Measurements from ENCODE around the gene SYT2.
"Not testable (repeated sequence)": the region's sequence is repeated elsewhere in the genome, so short reads cannot be mapped to it uniquely, and the experiment has no call there.

The SYT2 gene

DNA sequence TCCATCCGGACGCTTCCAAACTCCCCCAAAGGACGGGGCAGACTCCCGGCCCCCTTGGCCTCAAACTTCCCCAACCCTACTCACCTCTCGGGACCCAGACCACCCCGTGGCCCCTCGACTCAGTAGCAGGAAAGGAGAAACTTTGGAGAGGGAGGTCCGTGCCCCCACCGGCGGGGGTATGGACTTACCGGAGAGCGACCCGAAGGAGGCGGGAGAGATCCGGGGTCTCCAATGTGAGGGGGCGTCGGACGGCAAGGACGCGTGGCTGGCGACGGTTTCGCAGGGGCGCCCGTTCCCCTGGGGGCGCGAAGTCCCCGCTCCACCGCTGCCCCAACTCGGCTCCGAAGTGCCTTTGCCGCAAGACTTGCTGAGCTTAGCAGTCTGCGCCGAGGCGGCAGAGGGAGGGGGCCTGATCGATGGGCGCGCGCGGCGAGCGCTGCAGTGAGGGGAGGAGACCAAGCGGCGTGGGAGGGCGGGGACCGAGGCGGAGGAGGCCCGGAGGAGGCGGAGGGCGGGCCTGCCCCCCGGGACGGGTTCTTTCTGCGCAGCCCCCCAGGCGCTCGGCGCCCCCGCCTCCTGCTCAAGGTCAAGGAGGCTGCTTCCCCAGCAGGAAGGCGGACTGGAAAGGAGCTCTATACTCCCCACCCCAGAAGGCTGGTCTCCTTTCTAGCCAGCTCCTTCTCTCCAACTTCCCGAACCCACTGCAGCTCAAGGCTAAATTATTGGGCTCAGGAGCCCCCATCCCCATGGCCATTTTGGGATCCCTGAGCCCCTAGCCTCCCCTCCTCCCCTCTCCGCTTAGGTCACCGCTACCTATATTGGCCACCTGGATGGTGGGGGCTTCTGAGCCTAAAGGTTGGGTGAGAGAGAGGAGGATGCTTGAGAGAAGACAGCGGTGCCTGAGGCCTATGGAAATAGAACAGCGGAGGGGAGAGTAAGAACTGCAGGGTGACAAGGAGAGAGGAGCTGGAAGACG lies at the start of gene SYT2:
Gene SYT2, minus strand, starts transcription at position 385 of the 976 bp plus-strand sequence. CDS start 104,682 bp downstream, outside the sequence.
- ATAC-seq (peak; percentile 45), DNase-seq (peak; percentile 22)
- Mint-ChIP-seq H3K9me3 (no peaks in the 10 kb centered on the region), H3K27ac (no peak within 1 kb of the TSS), H3K4me1 (peaks cover 3% of the 10 kb centered on the region), H3K36me3 (ENCODE audit: low read depth) (no peaks in the 10 kb centered on the region), H3K27me3 (peaks cover 65% of the 10 kb centered on the region), H3K4me3 (no peak within 1 kb of the TSS)

DNA sequence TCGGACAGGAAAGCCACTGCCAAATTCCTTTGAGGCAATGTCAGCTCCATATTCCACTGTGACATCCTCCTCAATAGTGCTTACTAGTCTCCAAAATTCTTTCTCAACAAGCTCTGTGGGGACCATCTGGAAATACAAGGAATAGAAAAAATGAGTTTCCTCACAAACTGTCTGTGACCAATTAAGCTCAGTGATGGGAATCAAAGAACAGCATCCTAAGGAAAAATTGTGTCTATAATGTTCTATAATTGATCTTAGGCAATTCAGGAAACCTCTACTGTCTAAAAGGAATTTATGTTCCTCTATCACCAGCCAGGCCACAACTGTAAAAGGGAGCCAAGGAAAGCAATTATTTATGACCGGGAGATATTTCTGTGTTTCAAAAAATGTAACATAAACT lies 46.1 kb upstream of the SYT2 start:
- Mint-ChIP-seq H3K4me1 (no peaks in the 10 kb centered on the region), H3K36me3 (ENCODE audit: low read depth) (peaks cover 22% of the 10 kb centered on the region), H3K27me3 (no peaks in the 10 kb centered on the region), H3K9me3 (no peaks in the 10 kb centered on the region), H3K27ac (no peak overlapping the region), H3K4me3 (no peak overlapping the region)
- DNase-seq (no peak), ATAC-seq (no peak)

- H3K27ac Mint-ChIP-seq = no peak overlapping the region
- H3K36me3 Mint-ChIP-seq (ENCODE audit: low read depth) = peaks cover 25% of the 10 kb centered on the region
- H3K4me1 Mint-ChIP-seq = no peaks in the 10 kb centered on the region
- no peak for ATAC-seq
- no peak overlapping the region for H3K4me3 Mint-ChIP-seq
- H3K27me3 Mint-ChIP-seq = no peaks in the 10 kb centered on the region
- no peaks in the 10 kb centered on the region for H3K9me3 Mint-ChIP-seq
- no peak for DNase-seq
Measured at GRCh38 chr1:202754293-202754692, 44.0 kb upstream of the SYT2 start.

- peaks cover 32% of the 10 kb centered on the region for H3K36me3 Mint-ChIP-seq (ENCODE audit: low read depth)
- DNase-seq = no peak
- no peaks in the 10 kb centered on the region for H3K27me3 Mint-ChIP-seq
Measured at GRCh38 chr1:202752774-202753173, 42.5 kb upstream of the SYT2 start.

DNA sequence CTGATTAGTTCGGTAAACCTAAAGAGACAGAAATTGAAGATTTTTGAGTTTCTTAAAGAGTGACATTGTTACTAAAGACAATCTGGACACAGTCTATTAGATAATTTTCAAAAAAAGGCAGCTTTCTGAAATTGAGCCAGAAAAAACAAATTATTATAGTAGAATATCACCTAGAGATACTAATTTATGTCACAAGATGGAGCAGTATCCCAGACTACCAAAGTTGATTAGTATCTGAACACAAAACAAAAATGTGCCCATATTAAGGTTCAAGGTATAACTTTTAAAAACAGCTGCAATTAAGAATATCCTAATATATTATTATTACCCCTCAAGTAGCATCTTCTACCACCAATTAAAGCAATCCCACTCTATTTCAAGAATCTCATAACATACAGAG lies 40.5 kb upstream of the SYT2 start:
- Mint-ChIP-seq H3K36me3 (ENCODE audit: low read depth) (peaks cover 33% of the 10 kb centered on the region), H3K4me3 (no peak overlapping the region), H3K27ac (no peak overlapping the region), H3K27me3 (no peaks in the 10 kb centered on the region), H3K9me3 (no peaks in the 10 kb centered on the region), H3K4me1 (no peaks in the 10 kb centered on the region)
- DNase-seq (no peak), ATAC-seq (no peak)

More at GRCh38 chr1:202752774-202753173, 42.5 kb upstream of the SYT2 start:
- no peak overlapping the region for H3K4me3 Mint-ChIP-seq
- no peaks in the 10 kb centered on the region for H3K4me1 Mint-ChIP-seq
- no peaks in the 10 kb centered on the region for H3K9me3 Mint-ChIP-seq
- H3K27ac Mint-ChIP-seq = peak overlapping the region; percentile 5
- ATAC-seq = no peak

GRCh38 chr1:202750024-202750423 lies 39.8 kb upstream of the SYT2 start:
- DNase-seq = no peak
- H3K4me3 Mint-ChIP-seq = no peak overlapping the region
- H3K27me3 Mint-ChIP-seq = no peaks in the 10 kb centered on the region
- H3K36me3 Mint-ChIP-seq (ENCODE audit: low read depth) = peaks cover 34% of the 10 kb centered on the region
- H3K9me3 Mint-ChIP-seq = no peaks in the 10 kb centered on the region
- ATAC-seq = no peak
- no peaks in the 10 kb centered on the region for H3K4me1 Mint-ChIP-seq
- H3K27ac Mint-ChIP-seq = no peak overlapping the region

GRCh38 chr1:202745323-202745888 lies 35.2 kb upstream of the SYT2 start:
- DNase-seq (no peak), ATAC-seq (no peak)
- Mint-ChIP-seq H3K36me3 (ENCODE audit: low read depth) (peaks cover 53% of the 10 kb centered on the region), H3K27me3 (no peaks in the 10 kb centered on the region), H3K4me1 (no peaks in the 10 kb centered on the region), H3K4me3 (no peak overlapping the region), H3K27ac (no peak overlapping the region), H3K9me3 (no peaks in the 10 kb centered on the region)

DNA sequence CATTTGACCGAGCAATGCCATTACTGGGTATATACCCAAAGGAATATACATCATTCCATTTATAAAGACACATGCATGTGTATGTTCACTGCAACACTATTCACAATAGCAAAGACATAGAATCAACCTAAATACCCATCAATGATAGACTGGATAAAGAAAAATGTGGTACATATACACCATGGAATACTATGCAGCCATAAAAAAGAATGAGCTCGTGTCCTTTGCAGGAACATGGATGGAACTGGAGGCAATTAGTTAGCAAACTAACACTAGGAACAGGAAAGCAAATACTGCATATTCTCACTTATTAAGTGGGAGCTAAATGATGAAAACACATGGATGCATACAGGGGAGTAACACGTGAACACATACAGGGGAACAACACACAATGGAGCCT lies 34.5 kb upstream of the SYT2 start:
- not testable (repeated sequence) for ATAC-seq, DNase-seq, H3K4me3 Mint-ChIP-seq, H3K27ac Mint-ChIP-seq, H3K27me3 Mint-ChIP-seq, H3K9me3 Mint-ChIP-seq, H3K4me1 Mint-ChIP-seq
- peaks cover 53% of the 10 kb centered on the region for H3K36me3 Mint-ChIP-seq (ENCODE audit: low read depth)

DNA sequence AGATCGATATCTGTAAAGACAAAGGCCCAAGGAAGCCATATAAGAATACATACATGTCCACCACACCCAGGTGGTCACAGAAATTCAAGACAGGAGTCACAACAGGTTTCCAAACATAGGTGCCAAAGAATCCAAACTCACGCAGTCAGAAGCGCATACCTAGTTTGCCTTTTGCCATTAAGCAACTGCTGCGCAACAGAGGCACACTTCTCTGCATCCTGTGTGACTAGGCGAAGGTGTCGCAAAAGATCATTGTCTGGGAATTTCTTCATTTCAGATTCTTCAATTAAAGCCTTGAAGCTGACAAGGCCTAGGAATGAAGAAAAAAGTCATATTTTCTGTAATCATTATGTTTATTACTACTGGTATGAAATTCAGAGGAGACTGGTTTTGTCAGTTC lies 32.2 kb upstream of the SYT2 start:
- Mint-ChIP-seq H3K4me3 (no peak overlapping the region), H3K36me3 (ENCODE audit: low read depth) (peaks cover 46% of the 10 kb centered on the region), H3K27me3 (no peaks in the 10 kb centered on the region)

GRCh38 chr1:202733251-202733650 lies 23.0 kb upstream of the SYT2 start:
- no peaks in the 10 kb centered on the region for H3K9me3 Mint-ChIP-seq
- ATAC-seq (no peak), DNase-seq (no peak)
- no peak overlapping the region for H3K4me3 Mint-ChIP-seq
- no peak overlapping the region for H3K27ac Mint-ChIP-seq
- no peaks in the 10 kb centered on the region for H3K4me1 Mint-ChIP-seq
- no peaks in the 10 kb centered on the region for H3K27me3 Mint-ChIP-seq
- peaks cover 37% of the 10 kb centered on the region for H3K36me3 Mint-ChIP-seq (ENCODE audit: low read depth)

More for the DNA sequence above, 32.2 kb upstream of the SYT2 start:
- no peak overlapping the region for H3K27ac Mint-ChIP-seq
- ATAC-seq (no peak), DNase-seq (no peak)
- no peaks in the 10 kb centered on the region for H3K9me3 Mint-ChIP-seq
- H3K4me1 Mint-ChIP-seq = no peaks in the 10 kb centered on the region

- no peaks in the 10 kb centered on the region for H3K4me1 Mint-ChIP-seq
- no peaks in the 10 kb centered on the region for H3K9me3 Mint-ChIP-seq
- ATAC-seq (no peak), DNase-seq (no peak)
- no peak overlapping the region for H3K27ac Mint-ChIP-seq
- H3K36me3 Mint-ChIP-seq (ENCODE audit: low read depth) = peaks cover 30% of the 10 kb centered on the region
- H3K27me3 Mint-ChIP-seq = no peaks in the 10 kb centered on the region
- H3K4me3 Mint-ChIP-seq = no peak overlapping the region
Measured at GRCh38 chr1:202728951-202729350, 18.7 kb upstream of the SYT2 start.

DNA sequence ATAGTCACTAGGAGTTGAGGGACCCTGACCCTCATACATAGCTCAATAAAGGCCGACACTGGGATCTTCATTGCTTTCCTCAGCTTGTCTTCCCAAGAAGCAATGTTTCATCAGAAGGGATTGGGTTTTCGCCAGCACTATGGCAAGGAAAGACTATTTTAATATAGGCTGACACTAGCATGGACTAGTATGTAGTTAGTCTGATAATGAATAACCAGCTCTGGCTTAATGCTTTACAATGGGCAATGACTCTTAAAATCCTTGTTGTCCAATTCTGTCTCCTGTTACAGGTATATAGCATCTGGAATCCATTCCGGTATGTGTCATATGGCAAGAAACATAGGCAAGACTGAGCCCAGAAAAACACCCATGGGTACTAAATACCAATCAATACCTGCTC lies 15.3 kb upstream of the SYT2 start:
- ATAC-seq = no peak
- peaks cover 17% of the 10 kb centered on the region for H3K36me3 Mint-ChIP-seq (ENCODE audit: low read depth)

DNA sequence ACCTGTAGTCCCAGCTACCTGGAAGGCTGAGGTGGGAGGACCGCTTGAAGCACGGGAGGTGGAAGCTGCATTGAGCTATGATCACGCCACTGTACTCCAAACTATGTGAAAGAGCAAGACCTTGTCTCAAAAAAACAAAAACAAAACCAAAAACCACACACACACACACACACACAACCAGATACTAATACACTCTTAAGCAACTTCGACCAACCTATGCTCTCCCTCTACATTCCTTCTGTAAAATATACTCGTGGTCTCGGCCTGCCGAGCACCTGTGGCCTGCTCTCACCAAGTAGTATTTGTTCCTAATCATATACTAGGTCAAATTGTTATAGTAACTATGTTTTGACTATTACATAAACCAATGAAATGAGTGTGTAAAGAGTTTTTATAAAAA lies 13.5 kb upstream of the SYT2 start:
- Mint-ChIP-seq H3K4me3 (no peak overlapping the region), H3K9me3 (no peaks in the 10 kb centered on the region), H3K27ac (no peak overlapping the region)

More for the DNA sequence above, 15.3 kb upstream of the SYT2 start:
- no peak overlapping the region for H3K27ac Mint-ChIP-seq
- no peak for DNase-seq
- H3K9me3 Mint-ChIP-seq = no peaks in the 10 kb centered on the region
- H3K4me1 Mint-ChIP-seq = no peaks in the 10 kb centered on the region
- no peaks in the 10 kb centered on the region for H3K27me3 Mint-ChIP-seq
- no peak overlapping the region for H3K4me3 Mint-ChIP-seq

DNA sequence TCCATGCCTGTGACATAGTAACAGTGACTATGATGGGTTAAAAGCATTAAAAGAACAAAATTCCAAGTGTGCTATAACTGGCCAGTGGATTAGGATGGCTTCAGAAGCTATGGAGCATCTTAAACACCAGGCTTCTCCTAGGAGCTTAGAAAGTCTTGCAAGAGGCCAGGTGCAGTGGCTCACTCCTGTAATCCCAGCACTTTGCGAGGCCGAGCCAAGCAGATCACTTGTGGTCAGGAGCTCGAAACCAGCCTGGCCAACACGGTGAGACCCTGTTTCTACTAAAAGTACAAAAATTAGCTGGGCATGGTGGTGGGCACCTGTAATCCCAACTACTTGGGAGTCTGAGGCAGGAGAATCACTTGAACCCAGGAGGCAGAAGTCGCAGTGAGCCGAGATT lies 12.8 kb upstream of the SYT2 start:
- not testable (repeated sequence) for H3K4me3 Mint-ChIP-seq; H3K27me3 Mint-ChIP-seq; ATAC-seq; H3K4me1 Mint-ChIP-seq; H3K9me3 Mint-ChIP-seq; DNase-seq; H3K27ac Mint-ChIP-seq; H3K36me3 Mint-ChIP-seq (ENCODE audit: low read depth)

More for the DNA sequence above, 13.5 kb upstream of the SYT2 start:
- no peak for ATAC-seq
- H3K36me3 Mint-ChIP-seq (ENCODE audit: low read depth) = peaks cover 6% of the 10 kb centered on the region
- H3K4me1 Mint-ChIP-seq = peaks cover 2% of the 10 kb centered on the region
- DNase-seq = no peak
- peaks cover 2% of the 10 kb centered on the region for H3K27me3 Mint-ChIP-seq

DNA sequence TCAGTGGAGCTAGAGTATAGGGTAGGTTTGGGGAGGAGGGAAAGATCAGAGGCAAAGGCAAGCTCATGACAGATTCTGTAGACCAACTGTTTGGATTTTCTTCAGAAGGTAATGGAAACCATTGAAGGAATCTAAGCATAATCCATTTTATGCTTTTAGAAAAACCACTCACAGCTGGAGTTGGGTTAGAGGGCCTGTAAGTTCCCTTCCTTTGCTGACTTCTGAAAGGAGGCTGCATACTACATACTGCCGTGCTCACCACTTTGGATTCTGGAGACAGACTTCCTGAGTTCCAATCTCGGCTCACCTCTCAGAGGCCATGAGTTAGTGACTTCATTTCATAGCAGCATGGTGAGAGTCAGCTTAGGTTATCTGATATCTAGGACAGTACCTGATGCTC lies 6.4 kb upstream of the SYT2 start:
- Mint-ChIP-seq H3K27me3 (peaks cover 20% of the 10 kb centered on the region), H3K27ac (no peak overlapping the region), H3K4me1 (peaks cover 2% of the 10 kb centered on the region), H3K36me3 (ENCODE audit: low read depth) (no peaks in the 10 kb centered on the region), H3K4me3 (no peak overlapping the region), H3K9me3 (no peaks in the 10 kb centered on the region)
- no peak for DNase-seq
- ATAC-seq = no peak

Measured in activated naive CD8-positive, alpha-beta T cell treated with anti-CD3 and anti-CD28 coated beads, Interleukin-2, amount 50 U/mL, for 24 hours (primary cell).